GM12892 (cell line): ENCODE data around the gene PPM1L.

ENCODE experiments used
- POLR2A ChIP-seq: IDR thresholded peaks from 2 replicates; pipeline ENCODE4 v1.6.1; 2011; ENCODE audit warnings: low read depth, low read length, control low read depth
- POLR2AphosphoS5 ChIP-seq: IDR thresholded peaks from 2 replicates; pipeline ENCODE4 v1.6.1; 2011; ENCODE audit warnings: low read depth, low read length, control low read depth

GRCh38 chr3:161117646-161118045, 361.6 kb downstream of the PPM1L start:
- TF ChIP-seq POLR2A (no peak), POLR2AphosphoS5 (no peak)
